VCaP (cell line): ENCODE measurements around the gene LRCH4.

ENCODE experiments used
- H3K27ac ChIP-seq: fragments of 450-650 bp; 2 replicates; pipeline ENCODE4 v1.5.1; 2017
- TF ChIP-seq, protein P1 (sequence below): fragments of 450-650 bp; conservative IDR thresholded peaks from 2 replicates; pipeline ENCODE4 v1.5.1; 2017; ENCODE audit warnings: mild to moderate bottlenecking, moderate library complexity

LRCH4 gene

DNA sequence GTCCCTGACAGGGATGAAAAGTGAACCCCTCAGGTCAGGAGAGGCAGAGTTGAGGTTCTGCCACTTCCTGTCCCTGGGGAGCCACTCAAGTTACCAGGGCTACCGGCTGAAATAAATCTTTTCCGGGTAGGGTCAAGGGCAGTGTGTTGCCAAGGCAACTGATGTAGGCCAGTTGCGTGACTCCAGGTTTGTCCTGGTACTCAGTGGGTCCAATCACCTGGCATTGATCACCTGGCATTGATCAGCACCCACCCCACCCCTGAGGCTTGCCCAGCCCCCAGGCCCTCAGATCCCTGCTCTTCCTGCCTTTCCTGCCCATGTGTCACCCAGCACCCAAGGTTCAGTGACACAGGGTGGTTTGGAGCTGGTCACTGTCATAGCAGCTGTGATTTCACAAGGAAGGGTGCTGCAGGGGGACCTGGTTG is 18.2 kb downstream of the LRCH4 start:
- TF ChIP-seq, protein P1, sequence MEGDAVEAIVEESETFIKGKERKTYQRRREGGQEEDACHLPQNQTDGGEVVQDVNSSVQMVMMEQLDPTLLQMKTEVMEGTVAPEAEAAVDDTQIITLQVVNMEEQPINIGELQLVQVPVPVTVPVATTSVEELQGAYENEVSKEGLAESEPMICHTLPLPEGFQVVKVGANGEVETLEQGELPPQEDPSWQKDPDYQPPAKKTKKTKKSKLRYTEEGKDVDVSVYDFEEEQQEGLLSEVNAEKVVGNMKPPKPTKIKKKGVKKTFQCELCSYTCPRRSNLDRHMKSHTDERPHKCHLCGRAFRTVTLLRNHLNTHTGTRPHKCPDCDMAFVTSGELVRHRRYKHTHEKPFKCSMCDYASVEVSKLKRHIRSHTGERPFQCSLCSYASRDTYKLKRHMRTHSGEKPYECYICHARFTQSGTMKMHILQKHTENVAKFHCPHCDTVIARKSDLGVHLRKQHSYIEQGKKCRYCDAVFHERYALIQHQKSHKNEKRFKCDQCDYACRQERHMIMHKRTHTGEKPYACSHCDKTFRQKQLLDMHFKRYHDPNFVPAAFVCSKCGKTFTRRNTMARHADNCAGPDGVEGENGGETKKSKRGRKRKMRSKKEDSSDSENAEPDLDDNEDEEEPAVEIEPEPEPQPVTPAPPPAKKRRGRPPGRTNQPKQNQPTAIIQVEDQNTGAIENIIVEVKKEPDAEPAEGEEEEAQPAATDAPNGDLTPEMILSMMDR, result no peak
- peak overlapping the region; percentile 75; the same call in 1 of the 2 replicates for H3K27ac ChIP-seq

DNA sequence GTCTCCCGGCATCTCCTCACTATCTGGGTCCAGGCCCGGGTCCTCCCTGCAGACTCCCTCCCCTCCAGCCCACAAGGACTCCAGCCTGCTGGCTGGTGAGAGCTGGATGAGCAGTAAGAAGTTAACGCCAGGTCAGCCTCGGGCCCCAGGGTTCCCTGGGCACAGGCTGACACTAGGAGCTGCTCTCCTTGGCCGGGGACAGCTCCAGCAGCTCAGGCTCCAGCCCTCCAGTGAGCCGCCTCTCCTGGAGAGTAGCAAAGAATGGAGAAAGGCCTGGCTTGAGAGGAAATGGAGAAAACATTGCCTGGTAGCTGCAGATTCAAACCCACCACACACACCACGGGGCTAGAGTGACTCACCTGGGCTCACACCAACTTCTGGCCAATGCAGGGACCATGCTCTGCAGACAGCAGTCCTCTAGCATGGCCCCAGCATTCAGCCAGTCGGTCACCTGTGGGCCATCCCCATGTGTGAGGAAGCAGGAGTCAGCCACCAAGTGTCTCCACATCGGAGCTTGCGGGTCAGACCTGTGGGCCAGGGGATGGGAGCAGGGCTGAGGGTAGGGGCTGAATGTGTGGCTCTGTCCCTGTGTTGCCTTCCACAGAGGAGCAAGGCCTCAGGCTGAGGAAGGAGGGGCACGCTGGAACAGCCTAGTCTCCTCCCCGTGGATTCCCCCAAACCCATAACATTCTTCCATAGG is 18.7 kb downstream of the LRCH4 start:
- H3K27ac ChIP-seq, result peak overlapping the region; percentile 23
- TF ChIP-seq, protein P1, result no peak

DNA sequence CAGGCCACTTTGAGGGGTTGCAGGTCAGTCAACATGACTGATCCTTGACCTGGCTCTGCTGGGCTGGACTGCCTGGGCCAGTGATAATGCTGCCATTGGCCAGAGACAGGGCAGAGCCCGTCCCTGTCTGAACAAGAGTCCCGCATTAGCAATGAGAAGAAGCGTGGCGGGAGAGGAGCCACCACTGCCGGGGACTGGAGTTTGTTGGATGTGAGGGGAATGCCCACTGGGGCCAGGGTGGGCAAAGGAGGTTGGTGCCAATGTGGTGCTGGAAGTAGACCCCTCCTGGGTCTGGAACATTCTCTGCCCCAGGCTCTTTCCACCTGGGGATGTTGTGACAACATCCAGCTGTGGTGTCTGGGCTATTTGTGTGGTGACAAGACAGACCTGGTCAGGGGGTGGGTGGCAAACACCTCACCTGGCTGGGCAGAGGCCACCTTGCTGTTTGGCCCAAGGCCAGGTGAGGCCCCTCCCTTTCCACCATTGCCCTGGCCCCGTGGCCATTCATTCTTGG is 19.9 kb downstream of the LRCH4 start:
- TF ChIP-seq, protein P1, result no peak
- peak overlapping the region; percentile 23 for H3K27ac ChIP-seq

DNA sequence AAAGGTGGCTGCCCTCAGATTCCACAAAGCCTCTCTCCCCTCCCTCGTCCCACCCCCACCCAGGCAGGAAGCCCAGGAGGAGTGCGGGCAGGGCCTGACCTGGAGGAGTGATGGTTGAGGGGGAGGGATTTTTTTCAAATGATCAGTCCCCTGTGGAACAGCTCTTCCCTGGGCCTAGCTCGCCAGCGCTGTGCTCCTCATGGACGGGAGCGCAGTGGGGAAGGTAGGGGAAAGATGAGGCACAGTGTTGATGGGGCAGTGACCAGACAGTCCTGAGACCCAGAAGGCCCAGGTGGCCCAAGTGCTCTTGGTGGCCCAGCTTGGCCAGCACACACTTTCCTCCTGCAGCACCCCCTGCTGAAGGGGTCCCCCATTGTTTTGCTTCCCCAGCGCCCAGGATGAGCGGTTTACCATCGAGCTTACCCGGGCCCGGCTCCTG is 20.8 kb downstream of the LRCH4 start:
- peak overlapping the region; percentile 14; the same call in 1 of the 2 replicates for H3K27ac ChIP-seq
- TF ChIP-seq, protein P1, result no peak

DNA sequence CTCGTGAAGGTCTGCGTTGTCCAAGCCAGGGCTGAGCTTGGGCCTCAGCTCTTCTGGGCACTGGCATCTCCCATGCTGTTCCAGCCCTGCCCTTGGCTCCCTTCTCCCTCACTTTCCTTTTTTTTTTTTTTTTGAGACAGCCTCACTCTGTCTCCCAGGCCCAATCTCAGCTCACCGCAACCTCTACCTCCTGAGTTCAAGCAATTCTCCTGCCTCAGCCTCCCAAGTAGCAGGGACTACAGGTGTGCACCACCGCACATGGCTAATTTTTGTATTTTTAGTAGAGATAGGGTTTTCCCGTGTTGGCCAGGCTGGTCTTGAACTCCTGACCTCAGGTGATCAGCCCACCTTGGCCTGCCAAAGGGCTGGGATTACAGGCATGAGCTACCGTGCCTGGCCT is 21.5 kb downstream of the LRCH4 start:
- peak overlapping the region; percentile 18; the same call in 1 of the 2 replicates for H3K27ac ChIP-seq

DNA sequence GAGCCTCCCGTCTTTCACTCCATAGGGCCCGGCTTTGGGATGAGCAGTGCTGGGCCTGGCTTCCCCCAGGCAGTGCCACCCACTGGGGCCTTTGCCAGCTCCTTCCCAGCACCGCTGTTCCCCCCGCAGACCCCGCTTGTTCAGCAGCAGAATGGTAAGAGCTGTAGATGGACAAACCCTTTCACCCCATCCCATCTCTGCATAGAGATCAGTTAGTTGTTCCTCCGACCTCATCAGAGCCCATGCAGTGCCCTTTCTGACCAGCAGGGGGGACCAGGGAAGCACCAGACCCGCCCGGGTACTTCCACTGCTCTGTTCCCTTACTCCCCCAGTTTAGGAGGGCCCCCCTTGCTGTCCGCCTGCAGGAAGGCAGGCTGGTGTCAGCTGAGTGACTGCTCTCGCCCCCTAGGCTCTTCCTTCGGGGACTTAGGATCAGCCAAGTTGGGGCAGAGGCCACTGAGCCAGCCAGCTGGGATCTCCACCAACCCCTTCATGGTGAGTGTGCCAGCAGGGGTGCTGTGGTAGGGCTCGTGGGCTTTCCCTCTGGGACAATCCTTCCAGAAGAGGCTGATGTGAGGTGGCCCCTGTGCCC is 22.0 kb downstream of the LRCH4 start:
- TF ChIP-seq, protein P1, result peak; percentile 96
- peak overlapping the region; percentile 18 for H3K27ac ChIP-seq

DNA sequence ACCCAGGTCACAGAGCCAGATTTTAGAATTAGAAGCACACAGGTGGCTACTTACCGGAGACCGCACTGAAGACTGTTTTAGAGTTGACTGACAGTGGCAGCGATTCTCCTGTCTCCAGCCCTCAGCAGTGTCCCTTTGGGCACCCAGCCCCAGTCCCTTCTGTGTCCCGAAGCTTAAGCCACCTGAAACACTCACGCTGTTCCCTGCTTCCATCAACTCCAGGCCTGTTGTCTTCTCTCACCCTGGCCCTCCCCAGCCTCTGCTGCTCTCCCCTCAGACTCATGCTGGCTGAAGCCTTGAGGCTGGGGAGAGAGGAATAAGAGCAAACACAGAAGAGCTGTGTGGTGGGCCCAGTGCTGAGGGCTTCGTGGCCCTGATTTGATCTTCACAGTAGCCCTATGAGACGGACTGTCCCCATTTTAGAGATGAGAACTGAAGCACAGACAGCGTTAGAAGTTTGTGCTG is 22.8 kb downstream of the LRCH4 start:
- peak overlapping the region; percentile 18; the same call in 1 of the 2 replicates for H3K27ac ChIP-seq
- TF ChIP-seq, protein P1, result no peak
